GM12878 (cell line): ENCODE results near the gene SLC2A1. TPM values are rescaled to one million over a fixed set of nuclear protein-coding genes. Genes with fewer than 3 reads are reported as not detected.

Experiments
- ATAC-seq: fragments of 200-7000 bp; cut with Tn5 transposase; 3 replicates; pipeline ENCODE4 v1.9.1; 2020; ENCODE audit warnings: mild to moderate bottlenecking, moderate library complexity
- BruUV-seq: library from RNA; stranded (reverse); fragments of 400-500 nt; replicated peaks from 2 replicates; lab custom pipeline; 2021; lab: Mats Ljungman, UMichigan
- CTCF ChIA-PET: fragments of 300-600 bp; sonication (Branson Sonifier 250); formaldehyde crosslinking; extraction: SDS; loops from one replicate; lab custom pipeline; 2021; ENCODE audit warnings: inconsistent platforms; lab: Yijun Ruan, JAX
- POLR2A ChIA-PET: fragments of 350-600 bp; formaldehyde crosslinking; extraction: SDS; loops from one replicate; lab custom pipeline; 2021; ENCODE audit warnings: inconsistent platforms; lab: Charles Lee
- RAD21 ChIA-PET: fragments of 300-600 bp; sonication (Branson Sonifier 250); formaldehyde crosslinking; loops from one replicate; lab custom pipeline; 2023; ENCODE audit warnings: antibody characterized with exemption; ENCODE audit not compliant: unreplicated experiment; lab: Charles Lee
- SMC1A ChIA-PET: fragments of 300-600 bp; sonication (Branson Sonifier 250); formaldehyde crosslinking; loops from one replicate; lab custom pipeline; 2023; ENCODE audit not compliant: unreplicated experiment, uncharacterized antibody; lab: Charles Lee
- DNase-seq: peaks from one replicate; pipeline ENCODE4 v3.0.0-alpha.2; 2011; ENCODE audit warnings: low read depth, low spot score
- FAIRE-seq: peaks from 3 replicates; lab custom pipeline; 2011; peaks lifted over from hg19 to GRCh38; lab: Jason Lieb, UNC
- H2AFZ ChIP-seq: 2 replicates; pipeline ENCODE4 v1.6.0; 2011; ENCODE audit warnings: low read depth, low read length, control low read depth; ENCODE audit not compliant: control insufficient read depth
- H3K27ac ChIP-seq: 2 replicates; pipeline ENCODE4 v1.5.1; 2011; ENCODE audit warnings: control low read depth; ENCODE audit not compliant: control insufficient read depth, insufficient read depth
- H3K27me3 ChIP-seq, 2 experiments: replicated peaks in 1 of 2; 2 replicates each; pipeline versions ENCODE4 v1.6.0 to v1.6.1; 2011; ENCODE audit warnings: low read length in 1 of 2; ENCODE audit not compliant: control insufficient read depth in 2 of 2, insufficient read depth in 2 of 2
- H3K36me3 ChIP-seq, 2 experiments: 2 replicates each; pipeline ENCODE4 v1.5.1; 2011; ENCODE audit warnings: low read length in 1 of 2; ENCODE audit not compliant: control insufficient read depth in 2 of 2, insufficient read depth in 2 of 2
- H3K4me1 ChIP-seq: 2 replicates; pipeline ENCODE4 v1.6.1; 2011; ENCODE audit warnings: mild to moderate bottlenecking, low read length, moderate library complexity, mixed read lengths; ENCODE audit not compliant: control insufficient read depth, insufficient read depth
- H3K4me2 ChIP-seq: 2 replicates; pipeline ENCODE4 v1.6.0; 2011; ENCODE audit warnings: control low read depth; ENCODE audit not compliant: control insufficient read depth, insufficient read depth
- H3K4me3 ChIP-seq: fragments of 200-600 bp; sonication (generic); 2 replicates; pipeline ENCODE4 v1.5.1; 2016
- H3K79me2 ChIP-seq: 2 replicates; pipeline ENCODE4 v1.6.0; 2011; ENCODE audit warnings: low read length; ENCODE audit not compliant: control insufficient read depth, insufficient read depth
- H3K9ac ChIP-seq: 2 replicates; pipeline ENCODE4 v1.8.0; 2011; ENCODE audit warnings: low read length, control low read depth, mixed read lengths; ENCODE audit not compliant: control insufficient read depth, insufficient read depth
- H3K9me3 ChIP-seq: replicated peaks from 3 replicates; pipeline ENCODE4 v1.5.1; 2011; ENCODE audit warnings: mild to moderate bottlenecking, low read length; ENCODE audit not compliant: control insufficient read depth, insufficient read depth
- H4K20me1 ChIP-seq: 2 replicates; pipeline ENCODE4 v1.6.0; 2011; ENCODE audit not compliant: control insufficient read depth, insufficient read depth
- ATF3 ChIP-seq: IDR thresholded peaks from 2 replicates; pipeline ENCODE4 v1.6.1; 2011; ENCODE audit warnings: low read depth, mild to moderate bottlenecking, low read length, moderate library complexity, borderline replicate concordance; ENCODE audit errors: extremely low read depth
- CHD1 ChIP-seq: IDR thresholded peaks from 2 replicates; pipeline ENCODE4 v1.6.1; 2012; ENCODE audit warnings: low read depth, low read length, improper control_type of control experiment
- ESRRA ChIP-seq: IDR thresholded peaks from 2 replicates; pipeline ENCODE4 v1.6.1; 2012; ENCODE audit warnings: mild to moderate bottlenecking, low read length, improper control_type of control experiment
- HCFC1 ChIP-seq: fragments of 150-350 bp; IDR thresholded peaks from 2 replicates; pipeline ENCODE4 v1.6.1; 2014; ENCODE audit warnings: low read length
- HSF1 ChIP-seq: fragments of 150-350 bp; IDR thresholded peaks from 2 replicates; pipeline ENCODE4 v1.6.1; 2014; ENCODE audit warnings: mild to moderate bottlenecking, low read depth, low read length
- JUND ChIP-seq: IDR thresholded peaks from 2 replicates; pipeline ENCODE4 v1.6.1; 2012; ENCODE audit warnings: low read depth, mild to moderate bottlenecking, low read length, improper control_type of control experiment, moderate library complexity
- NR2C1 ChIP-seq: fragments of 450-650 bp; IDR thresholded peaks from 2 replicates; pipeline ENCODE4 v1.6.1; 2017; ENCODE audit warnings: antibody characterized with exemption, mild to moderate bottlenecking, moderate library complexity
- PAX5 ChIP-seq: IDR thresholded peaks from 2 replicates; pipeline ENCODE4 v1.6.1; 2011; ENCODE audit warnings: low read depth, low read length, borderline replicate concordance
- PRDM15 ChIP-seq: fragments of 450-650 bp; formaldehyde crosslinking; IDR thresholded peaks from 2 replicates; pipeline ENCODE4 v1.4.0; 2020; ENCODE audit warnings: mild to moderate bottlenecking, moderate library complexity
- RAD51 ChIP-seq: fragments of 450-650 bp; IDR thresholded peaks from 2 replicates; pipeline ENCODE4 v1.6.1; 2016; ENCODE audit warnings: moderate library complexity, mild to moderate bottlenecking, inconsistent platforms
- RBBP5 ChIP-seq: fragments of 200-600 bp; sonication (generic); conservative IDR thresholded peaks from 2 replicates; pipeline ENCODE4 v1.6.1; 2016
- RELB ChIP-seq: fragments of 450-650 bp; IDR thresholded peaks from 2 replicates; pipeline ENCODE4 v1.6.1; 2017; ENCODE audit warnings: low read depth, mild to moderate bottlenecking, moderate library complexity
- WGBS: methylation state at CpG from one replicate; pipeline ENCODE4 v1.1.6; 2016; ENCODE audit warnings: low lambda C conversion rate; ENCODE audit not compliant: insufficient replicate concordance, insufficient coverage; ENCODE audit errors: missing lambda C conversion rate; 5-methylcytosine and 5-hydroxymethylcytosine counted together
- in situ Hi-C: fragments of 300-500 bp; cut with MboI; formaldehyde crosslinking; loops from 9 replicates; pipeline ENCODE4 v1.14.3; 2018; ENCODE audit warnings: mixed read lengths
- intact Hi-C: fragments of 100-400 bp; cut with micrococcal nuclease; formaldehyde crosslinking; loops from one replicate; pipeline ENCODE4 v1.14.2; 2022; ENCODE audit not compliant: unreplicated experiment
- polyA plus RNA-seq, 11 experiments: library from polyadenylated mRNA; depleted of rRNA in 4 of 11; unstranded in 6 of 11; stranded (reverse) in 5 of 11; fragments of >200 nt; fragmentation: Nextera tagmentation in 4 of 11; fragmentation: Illumina TruSeq in 1 of 11; extraction: Ambion mirVana in 4 of 11; extraction: Trizol in 1 of 11; gene quantifications; 1 replicate in 1 of 11; 2 replicates in 10 of 11; pipeline versions ENCODE4 v1.2.1 to v1.2.3, GENCODE V29; 2011 to 2016; ENCODE audit warnings: inconsistent platforms in 2 of 11, missing spikeins in 2 of 11, low read depth in 1 of 11
- total RNA-seq, 4 experiments: library from RNA; depleted of rRNA in 3 of 4; stranded (reverse); fragments of >200 nt in 3 of 4; fragmentation: Illumina TruSeq in 1 of 4; extraction: Trizol in 1 of 4; gene quantifications; 2 replicates each; pipeline versions ENCODE4 v1.2.1 to v1.2.3, GENCODE V29; 2013 to 2021

Gene SLC2A1
- total and polyA plus RNA-seq, 10 of the 15 experiments (the other 5 are each of a cell fraction or from before 2014, with no cell fraction given), result 5.7 to 66.0 (median 44.2) TPM

GRCh38 chr1:42970143-42970542, 11.5 kb upstream of the SLC2A1 start:
- Histone ChIP-seq H3K36me3 (no peaks in the 10 kb centered on the region), H3K4me3 (no peak overlapping the region), H3K9me3 (no peaks in the 10 kb centered on the region), H3K4me1 (no peaks in the 10 kb centered on the region), H3K9ac (no peak overlapping the region), H2AFZ (no peak overlapping the region), H3K79me2 (no peaks in the 10 kb centered on the region), H4K20me1 (no peaks in the 10 kb centered on the region), H3K27ac (no peak overlapping the region), H3K27me3 (no peaks in the 10 kb centered on the region), H3K4me2 (no peak overlapping the region)
- SMC1A ChIA-PET, result no interaction called here
- POLR2A ChIA-PET, result interaction anchor here (2.1 kb wide), 1 partner anchor 9 kb away, joined by 5 read pairs; no protein-coding TSS in a partner anchor
- CTCF ChIA-PET, result interaction anchor here (1.7 kb wide), 1 partner anchor 104 kb away, joined by 6 read pairs; no protein-coding TSS in a partner anchor
- intact Hi-C loops (no loop called here), in situ Hi-C loops (no loop called here)
- 51% methylated on average over 4 of the region's 4 CpGs for WGBS
- no TSS peak for BruUV-seq
- RAD21 ChIA-PET, result no interaction called here
- ATAC-seq (no peak), DNase-seq (no peak), FAIRE-seq (no peak)
- no peak for TF ChIP-seq CHD1
- no peak for TF ChIP-seq HSF1
- no peak for TF ChIP-seq RELB
- TF ChIP-seq NR2C1, result no peak
- no peak for TF ChIP-seq JUND
- no peak for TF ChIP-seq PAX5
- no peak for TF ChIP-seq RBBP5
- TF ChIP-seq HCFC1, result no peak
- no peak for TF ChIP-seq ATF3
- no peak for TF ChIP-seq ESRRA
- TF ChIP-seq PRDM15 (CRISPR knock-in tag), result no peak
- TF ChIP-seq RAD51, result no peak
